H9 (cell line): ENCODE results near the gene PDIA3. TPM values are rescaled to one million over a fixed set of nuclear protein-coding genes. Genes with fewer than 3 reads are reported as not detected.

ENCODE experiments used
- DNase-seq: peaks from one replicate; pipeline ENCODE4 v3.0.0-alpha.2; 2017
- H2AFZ ChIP-seq: one replicate; pipeline ENCODE4 v1.6.1; 2013; ENCODE audit warnings: mild to moderate bottlenecking, low read length, control low read depth, moderate library complexity
- H2AK5ac ChIP-seq: 2 replicates; pipeline ENCODE4 v1.6.1; 2013; ENCODE audit warnings: low read length, control low read depth, mixed read lengths; ENCODE audit not compliant: insufficient read length
- H2BK120ac ChIP-seq: one replicate; pipeline ENCODE4 v1.6.1; 2013; ENCODE audit warnings: low read depth, mild to moderate bottlenecking, low read length, control low read depth, inconsistent platforms; ENCODE audit not compliant: poor library complexity, severe bottlenecking
- H2BK12ac ChIP-seq: 2 replicates; pipeline ENCODE4 v1.6.1; 2013; ENCODE audit warnings: low read length, control low read depth, mixed read lengths, low read depth; ENCODE audit not compliant: insufficient read length
- H2BK15ac ChIP-seq: 2 replicates; pipeline ENCODE4 v1.6.1; 2013; ENCODE audit warnings: low read depth, low read length, control low read depth
- H2BK20ac ChIP-seq: one replicate; pipeline ENCODE4 v1.6.1; 2013; ENCODE audit warnings: low read depth, mild to moderate bottlenecking, low read length, control low read depth, inconsistent platforms; ENCODE audit not compliant: poor library complexity, severe bottlenecking
- H2BK5ac ChIP-seq: 2 replicates; pipeline ENCODE4 v1.6.1; 2013; ENCODE audit warnings: low read length, control low read depth, mixed read lengths; ENCODE audit not compliant: insufficient read length
- H3K14ac ChIP-seq: 2 replicates; pipeline ENCODE4 v1.6.1; 2013; ENCODE audit warnings: low read length, control low read depth; ENCODE audit not compliant: insufficient read depth
- H3K18ac ChIP-seq: 2 replicates; pipeline ENCODE4 v1.6.1; 2013; ENCODE audit warnings: low read depth, mild to moderate bottlenecking, mixed read lengths, low read length, control low read depth; ENCODE audit not compliant: insufficient read length
- H3K23ac ChIP-seq: 2 replicates; pipeline ENCODE4 v1.6.1; 2013; ENCODE audit warnings: low read length, control low read depth, mixed read lengths, low read depth; ENCODE audit not compliant: insufficient read length
- H3K23me2 ChIP-seq: 2 replicates; pipeline ENCODE4 v1.6.1; 2013; ENCODE audit warnings: low read depth, mild to moderate bottlenecking, mixed read lengths, low read length, control low read depth; ENCODE audit not compliant: insufficient read length, poor library complexity, severe bottlenecking
- H3K27ac ChIP-seq: 2 replicates; pipeline ENCODE4 v1.5.1; 2013; ENCODE audit warnings: low read length, control low read depth, mixed read lengths, low read depth; ENCODE audit not compliant: insufficient read length
- H3K27me3 ChIP-seq: 2 replicates; pipeline ENCODE4 v1.6.1; 2013; ENCODE audit warnings: low read length, control low read depth, inconsistent platforms; ENCODE audit not compliant: insufficient read depth
- H3K4ac ChIP-seq: 2 replicates; pipeline ENCODE4 v1.6.1; 2013; ENCODE audit warnings: low read depth, mild to moderate bottlenecking, control low read depth, inconsistent platforms, low read length, moderate library complexity
- H3K4me1 ChIP-seq: 2 replicates; pipeline ENCODE4 v1.6.1; 2013; ENCODE audit warnings: low read length, control low read depth, inconsistent platforms; ENCODE audit not compliant: insufficient read depth
- H3K4me2 ChIP-seq: 2 replicates; pipeline ENCODE4 v1.6.1; 2013; ENCODE audit warnings: low read length, control low read depth, mixed read lengths; ENCODE audit not compliant: insufficient read length, insufficient read depth
- H3K56ac ChIP-seq: 2 replicates; pipeline ENCODE4 v1.6.1; 2013; ENCODE audit warnings: low read depth, mild to moderate bottlenecking, mixed read lengths, low read length, control low read depth; ENCODE audit not compliant: insufficient read length
- H3K79me1 ChIP-seq: 2 replicates; pipeline ENCODE4 v1.6.1; 2013; ENCODE audit warnings: low read depth, mild to moderate bottlenecking, moderate library complexity, low read length, control low read depth, inconsistent platforms; ENCODE audit not compliant: insufficient read depth, poor library complexity, severe bottlenecking
- H3K79me2 ChIP-seq: 2 replicates; pipeline ENCODE4 v1.6.1; 2013; ENCODE audit warnings: low read length, control low read depth, inconsistent platforms; ENCODE audit not compliant: insufficient read depth
- H3K9ac ChIP-seq: 2 replicates; pipeline ENCODE4 v1.6.1; 2013; ENCODE audit warnings: low read length, control low read depth, mixed read lengths; ENCODE audit not compliant: insufficient read length; ENCODE audit errors: extremely low read depth
- H3K9me3 ChIP-seq: one replicate; pipeline ENCODE4 v1.6.1; 2013; ENCODE audit warnings: low read depth, low read length, inconsistent platforms; ENCODE audit not compliant: control insufficient read depth
- H3T11ph ChIP-seq: one replicate; pipeline ENCODE4 v1.6.1; 2013; ENCODE audit warnings: mild to moderate bottlenecking, low read length, control low read depth, inconsistent platforms
- H4K20me1 ChIP-seq: one replicate; pipeline ENCODE4 v1.6.1; 2013; ENCODE audit not compliant: control insufficient read depth, insufficient read length, insufficient read depth
- H4K5ac ChIP-seq: 2 replicates; pipeline ENCODE4 v1.6.1; 2013; ENCODE audit warnings: low read depth, mild to moderate bottlenecking, mixed read lengths, low read length, control low read depth; ENCODE audit not compliant: insufficient read length
- H4K8ac ChIP-seq: replicated peaks from 2 replicates; pipeline ENCODE4 v1.6.1; 2013; ENCODE audit warnings: low read length, control low read depth, mixed read lengths, low read depth; ENCODE audit not compliant: insufficient read length
- H4K91ac ChIP-seq: 2 replicates; pipeline ENCODE4 v1.6.1; 2013; ENCODE audit warnings: low read depth, mild to moderate bottlenecking, moderate library complexity, mixed read lengths, low read length, control low read depth; ENCODE audit not compliant: insufficient read length
- H3K27ac Mint-ChIP-seq, 3 experiments: 2 replicates in 2 of 3; 3 replicates in 1 of 3; pipeline ENCODE4 v1.8.0; 2020 to 2021; ENCODE audit warnings: mixed read lengths in 3 of 3, mild to moderate bottlenecking in 1 of 3, moderate library complexity in 1 of 3
- H3K27me3 Mint-ChIP-seq: 2 replicates; pipeline ENCODE4 v1.8.0; 2021; ENCODE audit warnings: low read depth, mild to moderate bottlenecking, moderate library complexity, mixed read lengths
- H3K36me3 Mint-ChIP-seq, 3 experiments: 2 replicates in 2 of 3; 3 replicates in 1 of 3; pipeline ENCODE4 v1.8.0; 2020 to 2021; ENCODE audit warnings: low read depth in 3 of 3, mixed read lengths in 3 of 3; ENCODE audit not compliant: insufficient read depth in 1 of 3
- H3K4me1 Mint-ChIP-seq, 2 experiments: 2 replicates each; pipeline ENCODE4 v1.8.0; 2020; ENCODE audit warnings: mixed read lengths in 2 of 2
- H3K4me3 Mint-ChIP-seq, 2 experiments: 2 replicates in 1 of 2; 3 replicates in 1 of 2; pipeline ENCODE4 v1.8.0; 2020 to 2021; ENCODE audit warnings: mild to moderate bottlenecking in 2 of 2, mixed read lengths in 2 of 2, moderate library complexity in 1 of 2
- H3K9me3 Mint-ChIP-seq, 2 experiments: 2 replicates in 1 of 2; 3 replicates in 1 of 2; pipeline ENCODE4 v1.8.0; 2020; ENCODE audit warnings: mild to moderate bottlenecking in 2 of 2, mixed read lengths in 2 of 2, moderate library complexity in 1 of 2
- WGBS: extraction: QIAGEN DNeasy Blood & Tissue Kit; methylation state at CpG from one replicate; pipeline ENCODE4 v1.1.7; 2013; ENCODE audit warnings: missing lambda C conversion rate, low lambda C conversion rate, mixed read lengths; ENCODE audit not compliant: insufficient read length; ENCODE audit errors: extremely low coverage; 5-methylcytosine and 5-hydroxymethylcytosine counted together
- total RNA-seq: library from RNA; stranded (reverse); gene quantifications from 2 replicates; pipeline ENCODE4 v1.2.1, GENCODE V29; 2021
- TF ChIP-seq, protein P1 (sequence below): fragments of 200-600 bp; sonication (generic); conservative IDR thresholded peaks from 3 replicates; pipeline ENCODE4 v1.8.0; 2021; ENCODE audit warnings: antibody characterized with exemption, mild to moderate bottlenecking

PDIA3 gene
- total RNA-seq, 1 experiment from 2014 or later, result 524 TPM

DNA sequence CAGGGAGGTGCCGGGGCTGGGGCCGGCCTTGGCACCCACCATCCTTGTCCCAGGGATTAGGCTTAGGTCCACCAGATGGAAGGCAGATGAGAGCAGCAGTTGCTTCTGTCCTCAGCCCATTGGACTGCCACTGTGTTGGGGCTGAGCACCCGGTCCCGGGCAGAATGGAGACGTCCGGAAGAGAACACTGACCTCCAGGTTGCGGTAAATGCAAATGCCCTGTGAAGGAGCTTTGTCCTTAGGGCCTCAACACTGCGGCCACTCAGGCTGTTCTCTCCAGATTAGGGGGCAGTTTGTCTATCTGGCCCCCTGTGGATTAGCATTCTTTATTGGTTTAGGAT lies 53.7 kb downstream of the PDIA3 start, which contains the start of gene SERINC4:
Gene SERINC4, minus strand, starts transcription at position 276 of the 341 bp plus-strand sequence. Its CDS starts 234 bp downstream, at position 42.
- Histone ChIP-seq H3K18ac (no peak within 1 kb of the TSS), H3K79me2 (no peaks in the 10 kb centered on the region), H2AK5ac (no peak within 1 kb of the TSS), H2BK12ac (no peak within 1 kb of the TSS), H3K9me3 (no peaks in the 10 kb centered on the region), H3K23ac (no peak within 1 kb of the TSS), H3K4ac (no peak within 1 kb of the TSS), H3K79me1 (no peaks in the 10 kb centered on the region), H4K91ac (no peak within 1 kb of the TSS), H3K27me3 (no peaks in the 10 kb centered on the region), H4K5ac (no peak within 1 kb of the TSS), H3K27ac (no peak within 1 kb of the TSS), H4K8ac (no peak within 1 kb of the TSS), H3K14ac (peak within 1 kb of the TSS; percentile 41; the same call in 1 of the 2 replicates), H2BK5ac (no peak within 1 kb of the TSS), H3K56ac (no peak within 1 kb of the TSS), H3K9ac (peak within 1 kb of the TSS; percentile 82), H3K23me2 (peaks cover 4% of the 10 kb centered on the region), H3K4me2 (peak within 1 kb of the TSS; percentile 99), H2BK15ac (no peak within 1 kb of the TSS), H3T11ph (no peak within 1 kb of the TSS), H2BK20ac (no peak within 1 kb of the TSS), H2BK120ac (no peak within 1 kb of the TSS), H2AFZ (no peak within 1 kb of the TSS), H4K20me1 (no peaks in the 10 kb centered on the region), H3K4me1 (peaks cover 7% of the 10 kb centered on the region; the same call in 1 of the 2 replicates)
- H3K9me3 Mint-ChIP-seq, result no peaks in the 10 kb centered on the region
- WGBS, result no CpG with 5 or more reads among the region's 8 CpGs
- H3K27me3 Mint-ChIP-seq, result no peaks in the 10 kb centered on the region; the same call in 1 of the 2 replicates
- peak within 1 kb of the TSS; percentile 99 for H3K4me3 Mint-ChIP-seq
- no peak for DNase-seq
- H3K36me3 Mint-ChIP-seq, result peaks cover 41 to 81% (median 55%) of the 10 kb centered on the region in 3 experiments
- TF ChIP-seq, protein P1, sequence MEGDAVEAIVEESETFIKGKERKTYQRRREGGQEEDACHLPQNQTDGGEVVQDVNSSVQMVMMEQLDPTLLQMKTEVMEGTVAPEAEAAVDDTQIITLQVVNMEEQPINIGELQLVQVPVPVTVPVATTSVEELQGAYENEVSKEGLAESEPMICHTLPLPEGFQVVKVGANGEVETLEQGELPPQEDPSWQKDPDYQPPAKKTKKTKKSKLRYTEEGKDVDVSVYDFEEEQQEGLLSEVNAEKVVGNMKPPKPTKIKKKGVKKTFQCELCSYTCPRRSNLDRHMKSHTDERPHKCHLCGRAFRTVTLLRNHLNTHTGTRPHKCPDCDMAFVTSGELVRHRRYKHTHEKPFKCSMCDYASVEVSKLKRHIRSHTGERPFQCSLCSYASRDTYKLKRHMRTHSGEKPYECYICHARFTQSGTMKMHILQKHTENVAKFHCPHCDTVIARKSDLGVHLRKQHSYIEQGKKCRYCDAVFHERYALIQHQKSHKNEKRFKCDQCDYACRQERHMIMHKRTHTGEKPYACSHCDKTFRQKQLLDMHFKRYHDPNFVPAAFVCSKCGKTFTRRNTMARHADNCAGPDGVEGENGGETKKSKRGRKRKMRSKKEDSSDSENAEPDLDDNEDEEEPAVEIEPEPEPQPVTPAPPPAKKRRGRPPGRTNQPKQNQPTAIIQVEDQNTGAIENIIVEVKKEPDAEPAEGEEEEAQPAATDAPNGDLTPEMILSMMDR, result no peak
- peak within 1 kb of the TSS; percentile 97 to 100 (median 98) for H3K27ac Mint-ChIP-seq
- H3K4me1 Mint-ChIP-seq, result peaks cover 54 to 59% of the 10 kb centered on the region in 2 experiments
